GM21390 (cell line): ENCODE data around the gene PNPLA7.
A peak's percentile ranks its signal among the peaks of the same experiment; 100 is the strongest.
"Not testable (repeated sequence)": the region's sequence is repeated elsewhere in the genome, so short reads cannot be mapped to it uniquely, and the experiment has no call there.

ENCODE experiments used
- ATAC-seq: cut with Tn5 transposase; IDR thresholded peaks from one replicate; pipeline ENCODE4 v1.9.1; 2021; ENCODE audit not compliant: unreplicated experiment

Gene PNPLA7

GRCh38 chr9:137482094-137482781, 68.0 kb downstream of the PNPLA7 start:
- peak; percentile 83 for ATAC-seq

GRCh38 chr9:137480686-137481683, 69.2 kb downstream of the PNPLA7 start:
- no peak for ATAC-seq

- no peak for ATAC-seq
These were observed 70.1 kb downstream of the PNPLA7 start for GRCh38 chr9:137479892-137480685.

- ATAC-seq = no peak
These were observed 71.0 kb downstream of the PNPLA7 start for GRCh38 chr9:137478962-137479861.

GRCh38 chr9:137478613-137478961, 71.6 kb downstream of the PNPLA7 start:
- no peak for ATAC-seq

- ATAC-seq = no peak
These were observed 72.2 kb downstream of the PNPLA7 start for GRCh38 chr9:137477778-137478612.

- ATAC-seq = no peak
These were observed 73.3 kb downstream of the PNPLA7 start for GRCh38 chr9:137476856-137477255.

GRCh38 chr9:137475666-137476065, 74.5 kb downstream of the PNPLA7 start:
- ATAC-seq = no peak

GRCh38 chr9:137474271-137474670, 75.9 kb downstream of the PNPLA7 start:
- no peak for ATAC-seq

GRCh38 chr9:137470785-137471184, 79.4 kb downstream of the PNPLA7 start:
- no peak for ATAC-seq

- ATAC-seq = no peak
These were observed 82.3 kb downstream of the PNPLA7 start for GRCh38 chr9:137467896-137468295.

GRCh38 chr9:137467161-137467581, 83.0 kb downstream of the PNPLA7 start:
- ATAC-seq = no peak

GRCh38 chr9:137466389-137467085, 83.7 kb downstream of the PNPLA7 start:
- not testable (repeated sequence) for ATAC-seq

- no peak for ATAC-seq
These were observed 84.3 kb downstream of the PNPLA7 start for GRCh38 chr9:137465720-137466388.

- ATAC-seq = no peak
These were observed 85.0 kb downstream of the PNPLA7 start for GRCh38 chr9:137465000-137465719.

- no peak for ATAC-seq
These were observed 85.8 kb downstream of the PNPLA7 start for GRCh38 chr9:137464291-137464999.

- ATAC-seq = no peak
These were observed 86.3 kb downstream of the PNPLA7 start for GRCh38 chr9:137463931-137464290.
